Measurements from ENCODE around the gene IL6R. TPM values are rescaled to one million over a fixed set of nuclear protein-coding genes. Genes with fewer than 3 reads are reported as not detected.

IL6R gene
- polyA plus RNA-seq, 4 donors = 6.5 to 8.1 (median 6.7) TPM

GRCh38 chr1:154500533-154500932 is 95.4 kb downstream of the IL6R start:
- DNase-seq (ENCODE audit: low read depth in 4 of 4, low spot score in 3 of 4) = no peak

- DNase-seq (ENCODE audit: low read depth in 4 of 4, low spot score in 3 of 4) = no peak
Measured at GRCh38 chr1:154501423-154502065, 96.4 kb downstream of the IL6R start.

DNA sequence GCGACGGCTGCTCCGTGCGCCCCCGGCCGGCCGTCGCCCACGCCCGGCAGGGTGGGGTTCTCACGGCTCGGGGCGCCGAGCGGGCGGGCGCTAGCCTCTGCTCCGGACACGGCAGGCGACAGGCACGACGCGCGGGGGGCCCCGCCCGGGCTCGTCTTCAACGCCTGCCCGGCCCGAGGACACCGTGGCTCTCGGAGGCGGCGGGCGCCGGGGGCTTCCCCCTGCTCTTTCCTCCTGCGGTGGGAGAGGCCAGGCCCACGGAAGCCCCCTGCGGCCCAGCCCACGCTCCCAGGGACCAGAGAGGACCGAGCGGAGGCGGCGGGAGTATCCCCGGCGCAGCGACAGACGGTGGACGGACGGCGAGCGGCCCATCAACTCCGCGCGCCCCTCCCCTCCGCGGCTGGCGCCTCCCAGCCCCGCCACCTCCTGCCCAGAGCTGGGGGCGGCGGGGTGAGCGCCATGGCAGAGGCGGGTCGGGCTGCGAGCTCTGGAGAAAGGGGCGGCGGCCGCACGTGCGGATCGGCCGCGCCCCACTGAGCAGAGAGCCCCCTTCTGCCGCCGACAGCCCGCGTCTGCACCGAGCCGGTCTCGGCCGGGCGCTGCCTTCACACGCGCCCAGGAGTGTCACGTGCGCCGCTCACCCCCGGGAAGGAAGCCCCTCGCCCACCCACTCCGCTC is 97.1 kb downstream of the IL6R start, which contains the start of the genes SHE and TDRD10:
Gene SHE (minus strand): TSS at position 347 of the 678 bp plus-strand sequence. CDS start 386 bp downstream, outside the sequence.
Gene TDRD10 (plus strand): TSS at position 154 of the 678 bp plus-strand sequence. CDS start 4,685 bp downstream, outside the sequence.
- no peak for DNase-seq (ENCODE audit: low read depth in 4 of 4, low spot score in 3 of 4)

GRCh38 chr1:154502744-154503115 is 97.6 kb downstream of the IL6R start:
- DNase-seq (ENCODE audit: low read depth in 4 of 4, low spot score in 3 of 4) = no peak

- DNase-seq (ENCODE audit: low read depth in 4 of 4, low spot score in 3 of 4) = no peak
Measured at GRCh38 chr1:154503898-154504297, 98.8 kb downstream of the IL6R start.

DNA sequence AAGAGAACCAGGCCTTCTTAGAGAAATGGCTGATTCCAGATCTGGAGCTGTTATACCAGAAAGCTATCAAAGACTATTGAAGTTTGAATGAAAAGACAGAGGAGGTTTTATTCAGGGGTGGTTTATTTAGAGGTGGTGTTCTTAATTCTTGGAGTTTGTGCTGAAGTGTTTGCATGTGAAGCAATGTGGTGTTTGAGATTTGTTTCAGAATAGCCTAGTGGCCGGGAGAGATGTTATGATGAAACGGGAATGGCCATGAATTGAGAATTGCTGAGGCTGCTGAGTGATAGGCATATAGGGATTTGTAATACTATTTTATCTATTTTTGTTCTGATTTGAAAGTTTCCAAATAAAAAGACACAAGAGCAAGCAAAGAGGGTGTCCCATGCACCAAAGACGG is 107.6 kb downstream of the IL6R start:
- DNase-seq (ENCODE audit: low read depth in 4 of 4, low spot score in 3 of 4) = no peak

GRCh38 chr1:154514066-154514553 is 109.0 kb downstream of the IL6R start:
- DNase-seq (ENCODE audit: low read depth in 4 of 4, low spot score in 3 of 4) = no peak

DNA sequence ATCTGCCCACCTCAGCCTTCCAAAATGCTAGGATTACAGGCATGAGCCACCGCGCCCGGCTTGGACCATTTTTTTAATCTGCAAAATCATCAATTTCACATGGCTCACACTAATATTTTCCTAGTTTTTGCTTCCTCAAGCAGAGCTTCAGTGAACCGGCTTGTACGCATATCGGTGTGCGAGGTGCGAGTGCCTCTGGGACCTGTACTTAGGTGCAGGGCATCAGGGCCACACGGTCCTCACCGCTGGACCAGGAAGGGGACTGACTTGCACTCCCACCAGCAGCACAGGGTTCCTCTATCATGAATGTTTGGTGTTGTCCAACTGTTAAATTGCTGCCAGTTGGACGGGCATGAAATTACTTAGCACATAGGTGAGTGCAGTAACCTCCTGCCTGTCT is 112.5 kb downstream of the IL6R start:
- DNase-seq (ENCODE audit: low read depth in 4 of 4, low spot score in 3 of 4) = no peak

Other genes starting within 250 kb of the IL6R start
- 100 to 1,000 TPM; 262 to 286 (median 278) TPM for gene TPM3, start 213.2 kb upstream of the IL6R start, polyA plus RNA-seq (ENCODE audit: insufficient read length in 4 of 4)
- not detected for gene CFAP141, start 199.0 kb upstream of the IL6R start, polyA plus RNA-seq (ENCODE audit: insufficient read length in 4 of 4)
- gene UBAP2L, start 184.4 kb upstream of the IL6R start, polyA plus RNA-seq (ENCODE audit: insufficient read length in 4 of 4) = 100 to 1,000 TPM; 168 to 180 (median 176) TPM
- 10 to 100 TPM; 83.4 to 87.2 (median 85.3) TPM for gene HAX1, start 132.7 kb upstream of the IL6R start, polyA plus RNA-seq (ENCODE audit: insufficient read length in 4 of 4)
- under 1 TPM in 2 of 4 donors, not detected in 2; 0.10 to 0.37 TPM for gene AQP10, start 84.2 kb upstream of the IL6R start, polyA plus RNA-seq (ENCODE audit: insufficient read length in 4 of 4)
- gene ATP8B2, start 79.8 kb upstream of the IL6R start, polyA plus RNA-seq (ENCODE audit: insufficient read length in 4 of 4) = 10 to 100 TPM; 25.9 to 28.0 (median 26.5) TPM
- 1 to 10 TPM in 3 of 4 donors, under 1 TPM in 1; 0.83 to 1.5 (median 1.2) TPM for gene TDRD10, start 96.9 kb downstream of the IL6R start, polyA plus RNA-seq (ENCODE audit: insufficient read length in 4 of 4)
- gene SHE, start 97.1 kb downstream of the IL6R start, polyA plus RNA-seq (ENCODE audit: insufficient read length in 4 of 4) = 10 to 100 TPM; 10.7 to 13.1 (median 11.0) TPM
- 100 to 1,000 TPM; 110 to 134 (median 121) TPM for gene UBE2Q1, start 153.3 kb downstream of the IL6R start, polyA plus RNA-seq (ENCODE audit: insufficient read length in 4 of 4)
- under 1 TPM; 0.41 to 0.60 (median 0.49) TPM for gene CHRNB2, start 162.4 kb downstream of the IL6R start, polyA plus RNA-seq (ENCODE audit: insufficient read length in 4 of 4)
- gene ADAR, start 202.8 kb downstream of the IL6R start, polyA plus RNA-seq (ENCODE audit: insufficient read length in 4 of 4) = 100 to 1,000 TPM; 132 to 151 (median 147) TPM